Measurements from ENCODE around the gene S100B.

GRCh38 chr21:46552865-46553379 is 52.0 kb downstream of the S100B start:
- no peak for TF ChIP-seq CTCF (IDR thresholded peaks at IDR 0.05)
- no peak for TF ChIP-seq EZH2 (IDR thresholded peaks at IDR 0.05; ENCODE audit: borderline replicate concordance, insufficient read depth, low read depth, low read length, poor library complexity, severe bottlenecking)

All from B cell (primary cell).